Mammary epithelial cell (primary cell): ENCODE data around the gene ATR.

Experiments
- CTCF ChIP-seq, 2 donors: IDR thresholded peaks in 1 of 2; conservative IDR thresholded peaks in 1 of 2; 2 replicates each; pipeline ENCODE4 v1.5.1; 2011 to 2012; ENCODE audit warnings: inconsistent platforms in 2 of 2, low read length in 2 of 2, mild to moderate bottlenecking in 2 of 2, control low read depth in 1 of 2, low read depth in 1 of 2; ENCODE audit not compliant: insufficient read depth in 1 of 2; ENCODE audit errors: extremely low read depth in 1 of 2
- EZH2 ChIP-seq: IDR thresholded peaks from 2 replicates; pipeline ENCODE4 v1.6.1; 2012; ENCODE audit warnings: low read length, inconsistent platforms, borderline replicate concordance

- no peak for TF ChIP-seq CTCF (conservative IDR thresholded peaks at IDR 0.05 in 1 of 2, IDR thresholded peaks at IDR 0.05 in 1 of 2; ENCODE audit: extremely low read depth in 1 of 2, insufficient read depth in 1 of 2, low read depth in 1 of 2, low read length in 2 of 2)
- TF ChIP-seq EZH2: no peak
Measured at GRCh38 chr3:142484912-142485435, 93.6 kb downstream of the ATR start.
